ENCODE results near the gene PTPRG. TPM values are rescaled to one million over a fixed set of nuclear protein-coding genes. Genes with fewer than 3 reads are reported as not detected.

PTPRG gene
- total and polyA plus RNA-seq, 10 of the 15 experiments (the other 5 are each of a cell fraction or from before 2014, with no cell fraction given), result 0.29 to 20.7 (median 1.4) TPM

GRCh38 chr3:62135741-62136140 lies 574.4 kb downstream of the PTPRG start:
- BruUV-seq (replicated peaks), result no TSS peak
- TF ChIP-seq ZBTB4 (CRISPR knock-in tag; IDR thresholded peaks at IDR 0.05) (no peak), KAT2A (conservative IDR thresholded peaks at IDR 0.05; ENCODE audit: control insufficient read depth, low read depth, low read length) (no peak), HSF1 (IDR thresholded peaks at IDR 0.05; ENCODE audit: low read depth, low read length) (no peak), RB1 (IDR thresholded peaks at IDR 0.05; ENCODE audit: borderline replicate concordance) (no peak), ZBTB40 (IDR thresholded peaks at IDR 0.05; ENCODE audit: borderline replicate concordance) (no peak), IRF3 (IDR thresholded peaks at IDR 0.05) (no peak), SIN3A (IDR thresholded peaks at IDR 0.05; ENCODE audit: low read depth, low read length) (no peak), PKNOX1 (IDR thresholded peaks at IDR 0.05) (no peak), LARP7 (IDR thresholded peaks at IDR 0.05) (no peak), ZBED1 (IDR thresholded peaks at IDR 0.05; ENCODE audit: borderline replicate concordance) (no peak), NFIC (IDR thresholded peaks at IDR 0.05; ENCODE audit: low read depth, low read length) (no peak), TCF7 (IDR thresholded peaks at IDR 0.05; ENCODE audit: borderline replicate concordance) (no peak), JUND (IDR thresholded peaks at IDR 0.05; ENCODE audit: low read depth, low read length) (no peak), SMAD1 (IDR thresholded peaks at IDR 0.05; ENCODE audit: low read depth, partially characterized antibody) (no peak)

More at GRCh38 chr3:62135741-62136140, 574.4 kb downstream of the PTPRG start:
- no peak for ATAC-seq
- no peaks in the 10 kb centered on the region for H3K4me1 ChIP-seq (ENCODE audit: control insufficient read depth, insufficient read depth, low read length)
- no peak overlapping the region for H3K9ac ChIP-seq (ENCODE audit: control insufficient read depth, insufficient read depth, low read length)
- ChIA-PET RAD21 (ENCODE audit: unreplicated experiment) (no interaction called here), CTCF (interaction anchor here (0.6 to 3.3 kb wide), 4 partner anchors 8 to 281 kb away, joined by 3 to 16 read pairs (median 4); no protein-coding TSS in a partner anchor), SMC1A (ENCODE audit: uncharacterized antibody, unreplicated experiment) (interaction anchor here (0.7 to 1.0 kb wide), 2 partner anchors 9 to 17 kb away, joined by 3 read pairs; no protein-coding TSS in a partner anchor), POLR2A (interaction anchor here (0.7 kb wide), 1 partner anchor 25 kb away, joined by 5 read pairs; no protein-coding TSS in a partner anchor)
- H3K4me2 ChIP-seq (ENCODE audit: control insufficient read depth, insufficient read depth), result no peak overlapping the region
- no peak for FAIRE-seq
- 15% methylated on average over 7 of the region's 7 CpGs for whole genome bisulfite sequencing (ENCODE audit: insufficient coverage, insufficient replicate concordance, low lambda C conversion rate, missing lambda C conversion rate)
- no peaks in the 10 kb centered on the region for H4K20me1 ChIP-seq (ENCODE audit: control insufficient read depth, insufficient read depth)
- H3K36me3 ChIP-seq (ENCODE audit: control insufficient read depth in 2 of 2, insufficient read depth in 2 of 2, low read length in 1 of 2), result no peaks in the 10 kb centered on the region
- H3K27ac ChIP-seq (ENCODE audit: control insufficient read depth, insufficient read depth), result no peak overlapping the region
- DNase-seq (ENCODE audit: low read depth, low spot score), result no peak
- H3K27me3 ChIP-seq (replicated peaks in 1 of 2; ENCODE audit: control insufficient read depth in 2 of 2, insufficient read depth in 2 of 2, low read length in 1 of 2), result no peaks in the 10 kb centered on the region
- intact Hi-C loops (cut with micrococcal nuclease; ENCODE audit: unreplicated experiment) (no loop called here), in situ Hi-C loops (cut with MboI) (no loop called here)
- H3K4me3 ChIP-seq, result no peak overlapping the region
- H2AFZ ChIP-seq (ENCODE audit: control insufficient read depth, low read depth, low read length), result no peak overlapping the region
- no peaks in the 10 kb centered on the region for H3K79me2 ChIP-seq (ENCODE audit: control insufficient read depth, insufficient read depth, low read length)
- no peaks in the 10 kb centered on the region for H3K9me3 ChIP-seq (replicated peaks; ENCODE audit: control insufficient read depth, insufficient read depth, low read length)
